Ammon's horn (tissue), 1 donor: ENCODE measurements around the gene SH2B2.
"Not testable (repeated sequence)": the region's sequence is repeated elsewhere in the genome, so short reads cannot be mapped to it uniquely, and the experiment has no call there.

Experiments used
- DNase-seq: peaks from one replicate; pipeline ENCODE4 v3.0.0-alpha.2; 2016; ENCODE audit warnings: low spot score

Gene SH2B2

GRCh38 chr7:102306916-102307677 is 20.4 kb downstream of the SH2B2 start:
- peak; percentile 73 for DNase-seq

GRCh38 chr7:102310414-102310815 is 23.7 kb downstream of the SH2B2 start:
- DNase-seq: peak; percentile 57

DNA sequence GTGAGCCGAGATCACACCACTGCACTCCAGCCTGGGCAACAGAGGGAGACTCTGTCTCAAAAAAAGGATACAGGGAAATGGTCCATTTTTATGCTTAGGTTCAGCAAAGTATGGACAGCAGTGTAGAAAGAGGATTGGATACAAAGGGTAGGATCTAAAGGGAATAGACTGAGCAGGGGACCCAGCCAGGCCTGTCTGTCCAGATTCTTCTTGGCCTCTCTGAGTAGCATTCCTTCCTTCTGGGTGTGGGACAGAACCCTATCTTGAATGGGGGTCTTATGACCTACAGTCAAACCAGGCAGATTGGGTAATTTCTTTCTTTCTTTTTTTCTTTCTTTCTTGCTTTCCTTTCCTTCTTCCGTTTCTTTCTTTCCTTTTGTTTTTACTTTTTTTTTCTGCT is 25.6 kb downstream of the SH2B2 start:
- no peak for DNase-seq

GRCh38 chr7:102313997-102314780 is 27.5 kb downstream of the SH2B2 start:
- DNase-seq: no peak

DNA sequence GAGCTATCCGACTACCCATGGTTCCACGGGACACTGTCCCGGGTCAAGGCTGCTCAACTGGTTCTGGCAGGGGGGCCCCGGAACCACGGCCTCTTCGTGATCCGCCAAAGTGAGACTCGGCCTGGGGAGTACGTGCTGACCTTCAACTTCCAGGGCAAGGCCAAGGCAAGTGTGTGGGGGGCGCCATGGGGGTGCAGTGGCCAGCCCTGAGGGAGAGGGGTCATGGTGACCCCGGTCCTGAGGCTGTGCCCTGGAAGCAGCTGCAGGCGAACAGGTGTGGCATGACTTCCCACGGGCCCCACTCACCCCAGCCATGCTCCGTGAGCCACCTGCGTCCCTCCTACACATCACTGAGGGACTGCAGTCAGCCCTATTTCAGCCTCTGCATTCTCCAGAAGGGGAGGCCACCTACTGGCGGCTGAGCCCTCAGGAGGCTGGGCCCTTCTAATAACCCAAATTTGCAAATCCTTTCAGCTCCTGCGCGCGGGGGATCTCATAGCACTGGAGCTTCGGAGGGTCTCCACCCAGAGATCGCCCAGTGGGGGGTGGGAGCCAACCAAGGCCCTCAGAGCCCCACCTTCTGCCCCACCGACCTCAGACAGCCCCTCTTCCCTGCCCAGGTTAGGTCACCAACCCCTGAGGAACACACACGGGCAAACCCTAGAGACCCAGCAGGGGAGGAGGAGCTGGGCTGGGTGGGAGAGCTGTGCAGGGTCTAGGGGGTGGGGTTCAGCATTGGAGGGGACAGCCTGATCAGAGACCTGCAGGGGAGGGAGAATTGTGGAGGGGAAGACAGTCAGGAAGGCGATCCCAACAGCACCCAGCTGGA is 30.8 kb downstream of the SH2B2 start:
- no peak for DNase-seq

DNA sequence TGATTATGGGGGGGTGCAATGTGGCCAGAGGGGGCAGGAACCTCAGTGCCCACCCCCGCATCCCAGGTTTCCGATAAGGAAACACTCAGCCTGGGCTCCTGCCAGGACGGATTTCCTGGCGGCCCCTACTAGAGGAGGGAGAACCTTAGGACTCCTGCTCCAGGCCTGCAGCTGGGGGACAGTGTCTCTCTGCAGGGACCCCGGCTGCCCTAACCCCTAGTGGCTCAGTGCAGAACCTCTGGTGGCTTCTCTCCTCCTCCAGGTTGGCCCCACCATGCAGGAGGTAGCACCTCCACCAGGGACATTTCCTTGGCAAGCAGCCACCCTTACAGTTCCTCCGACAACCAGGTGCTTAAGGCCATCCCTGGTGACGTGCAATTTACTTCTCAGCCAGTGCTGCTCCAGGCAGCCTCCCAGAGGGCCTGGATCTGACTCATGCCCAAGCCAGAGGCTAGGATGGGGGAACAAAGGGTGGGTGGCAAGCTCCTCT is 31.9 kb downstream of the SH2B2 start:
- DNase-seq: no peak

DNA sequence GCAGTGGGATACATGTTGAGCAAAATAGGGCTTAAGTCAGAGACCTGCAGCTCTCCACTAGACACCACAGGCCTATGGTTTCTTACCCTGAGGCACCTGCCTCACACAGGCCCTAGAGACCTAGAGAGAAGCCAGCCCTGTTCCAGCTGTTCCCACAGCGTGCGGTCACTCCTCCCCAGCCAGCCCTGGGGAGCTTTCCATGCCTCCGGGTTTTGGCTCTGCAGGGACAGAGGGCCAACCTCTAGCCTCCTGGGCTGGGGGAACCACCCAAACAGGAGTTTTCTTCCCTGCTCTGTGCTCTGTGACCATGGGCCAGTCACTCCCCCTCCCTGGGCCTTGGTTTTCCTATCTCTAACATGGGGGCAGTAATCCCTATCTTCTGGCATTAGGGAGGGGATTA is 33.0 kb downstream of the SH2B2 start:
- DNase-seq: no peak

GRCh38 chr7:102320181-102320580 is 33.5 kb downstream of the SH2B2 start:
- DNase-seq: no peak

GRCh38 chr7:102320601-102321350 is 34.1 kb downstream of the SH2B2 start:
- no peak for DNase-seq

GRCh38 chr7:102321351-102322201 is 34.9 kb downstream of the SH2B2 start:
- DNase-seq: no peak

- DNase-seq: no peak
Observed at GRCh38 chr7:102322202-102322715, 35.6 kb downstream of the SH2B2 start.

GRCh38 chr7:102323914-102324195 is 37.2 kb downstream of the SH2B2 start:
- no peak for DNase-seq

GRCh38 chr7:102325106-102325505 is 38.4 kb downstream of the SH2B2 start:
- DNase-seq: not testable (repeated sequence)

GRCh38 chr7:102326157-102326889 is 39.7 kb downstream of the SH2B2 start:
- no peak for DNase-seq

- not testable (repeated sequence) for DNase-seq
Observed at GRCh38 chr7:102327183-102327582, 40.5 kb downstream of the SH2B2 start.

- DNase-seq: not testable (repeated sequence)
Observed at GRCh38 chr7:102328863-102329262, 42.2 kb downstream of the SH2B2 start.

DNA sequence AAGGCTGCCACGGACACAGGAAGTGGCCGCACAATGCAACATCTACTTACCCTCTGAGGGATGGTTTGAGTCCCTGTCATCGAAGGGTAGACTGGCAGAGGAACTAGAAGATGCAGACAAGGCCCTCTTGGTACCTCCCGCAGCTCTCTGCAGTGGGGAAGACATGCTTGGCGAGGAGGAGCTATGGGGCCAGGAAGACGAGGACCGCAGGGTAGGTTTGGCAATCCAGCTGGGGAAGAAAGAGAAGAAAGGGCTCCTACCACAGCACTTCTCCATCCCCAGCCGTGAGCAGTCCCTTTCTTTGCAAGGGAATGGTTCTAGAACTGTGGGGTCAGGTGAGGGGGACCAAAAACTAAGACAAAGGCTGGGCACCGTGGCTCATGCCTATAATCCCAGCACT is 42.7 kb downstream of the SH2B2 start:
- not testable (repeated sequence) for DNase-seq

GRCh38 chr7:102330666-102331460 is 44.2 kb downstream of the SH2B2 start:
- DNase-seq: not testable (repeated sequence)

GRCh38 chr7:102335574-102335973 is 48.9 kb downstream of the SH2B2 start:
- DNase-seq: not testable (repeated sequence)
